ENCODE measurements around the gene TFIP11.

GRCh38 chr22:26479792-26480610 is 32.3 kb downstream of the TFIP11 start:
- TF ChIP-seq, protein P1, sequence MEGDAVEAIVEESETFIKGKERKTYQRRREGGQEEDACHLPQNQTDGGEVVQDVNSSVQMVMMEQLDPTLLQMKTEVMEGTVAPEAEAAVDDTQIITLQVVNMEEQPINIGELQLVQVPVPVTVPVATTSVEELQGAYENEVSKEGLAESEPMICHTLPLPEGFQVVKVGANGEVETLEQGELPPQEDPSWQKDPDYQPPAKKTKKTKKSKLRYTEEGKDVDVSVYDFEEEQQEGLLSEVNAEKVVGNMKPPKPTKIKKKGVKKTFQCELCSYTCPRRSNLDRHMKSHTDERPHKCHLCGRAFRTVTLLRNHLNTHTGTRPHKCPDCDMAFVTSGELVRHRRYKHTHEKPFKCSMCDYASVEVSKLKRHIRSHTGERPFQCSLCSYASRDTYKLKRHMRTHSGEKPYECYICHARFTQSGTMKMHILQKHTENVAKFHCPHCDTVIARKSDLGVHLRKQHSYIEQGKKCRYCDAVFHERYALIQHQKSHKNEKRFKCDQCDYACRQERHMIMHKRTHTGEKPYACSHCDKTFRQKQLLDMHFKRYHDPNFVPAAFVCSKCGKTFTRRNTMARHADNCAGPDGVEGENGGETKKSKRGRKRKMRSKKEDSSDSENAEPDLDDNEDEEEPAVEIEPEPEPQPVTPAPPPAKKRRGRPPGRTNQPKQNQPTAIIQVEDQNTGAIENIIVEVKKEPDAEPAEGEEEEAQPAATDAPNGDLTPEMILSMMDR (IDR thresholded peaks at IDR 0.05): no peak
- no peak for TF ChIP-seq POLR2A (IDR thresholded peaks at IDR 0.05)
